GM12874 (cell line): ENCODE results near the gene ATP7B.

ENCODE experiments used
- TF ChIP-seq, protein P1 (sequence below): IDR thresholded peaks from 2 replicates; pipeline ENCODE4 v1.5.1; 2011; ENCODE audit warnings: low read depth, mild to moderate bottlenecking, control low read depth, low read length, moderate library complexity; ENCODE audit not compliant: insufficient read depth

Gene ATP7B

DNA sequence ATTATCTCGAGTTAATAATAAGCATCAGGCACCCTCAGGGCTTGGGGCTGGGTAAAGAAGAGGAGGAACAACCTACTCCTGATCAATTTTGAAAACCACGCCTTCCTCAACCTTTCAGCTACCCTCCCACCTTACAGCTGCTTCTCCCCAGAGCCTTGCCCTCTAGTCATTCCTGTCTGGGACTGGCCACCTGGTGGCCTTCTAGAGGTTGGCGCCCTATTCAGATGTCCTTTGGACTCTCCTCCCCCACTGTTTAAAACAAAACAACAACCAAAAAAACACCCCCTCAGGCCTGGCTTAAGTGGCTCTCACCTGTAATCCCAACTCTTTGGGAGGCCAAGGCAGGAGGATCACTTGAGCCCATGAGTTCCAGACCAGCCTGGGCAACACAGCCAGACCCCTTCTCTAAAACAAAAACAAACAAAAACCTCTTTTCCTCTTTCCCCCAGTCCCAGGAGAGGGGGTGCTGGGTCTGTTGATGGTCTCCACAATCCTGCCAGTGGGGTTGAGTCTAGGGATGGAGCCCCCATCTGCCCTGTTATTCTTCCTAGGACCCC, 87.2 kb downstream of the ATP7B start:
- TF ChIP-seq, protein P1, sequence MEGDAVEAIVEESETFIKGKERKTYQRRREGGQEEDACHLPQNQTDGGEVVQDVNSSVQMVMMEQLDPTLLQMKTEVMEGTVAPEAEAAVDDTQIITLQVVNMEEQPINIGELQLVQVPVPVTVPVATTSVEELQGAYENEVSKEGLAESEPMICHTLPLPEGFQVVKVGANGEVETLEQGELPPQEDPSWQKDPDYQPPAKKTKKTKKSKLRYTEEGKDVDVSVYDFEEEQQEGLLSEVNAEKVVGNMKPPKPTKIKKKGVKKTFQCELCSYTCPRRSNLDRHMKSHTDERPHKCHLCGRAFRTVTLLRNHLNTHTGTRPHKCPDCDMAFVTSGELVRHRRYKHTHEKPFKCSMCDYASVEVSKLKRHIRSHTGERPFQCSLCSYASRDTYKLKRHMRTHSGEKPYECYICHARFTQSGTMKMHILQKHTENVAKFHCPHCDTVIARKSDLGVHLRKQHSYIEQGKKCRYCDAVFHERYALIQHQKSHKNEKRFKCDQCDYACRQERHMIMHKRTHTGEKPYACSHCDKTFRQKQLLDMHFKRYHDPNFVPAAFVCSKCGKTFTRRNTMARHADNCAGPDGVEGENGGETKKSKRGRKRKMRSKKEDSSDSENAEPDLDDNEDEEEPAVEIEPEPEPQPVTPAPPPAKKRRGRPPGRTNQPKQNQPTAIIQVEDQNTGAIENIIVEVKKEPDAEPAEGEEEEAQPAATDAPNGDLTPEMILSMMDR: no peak

DNA sequence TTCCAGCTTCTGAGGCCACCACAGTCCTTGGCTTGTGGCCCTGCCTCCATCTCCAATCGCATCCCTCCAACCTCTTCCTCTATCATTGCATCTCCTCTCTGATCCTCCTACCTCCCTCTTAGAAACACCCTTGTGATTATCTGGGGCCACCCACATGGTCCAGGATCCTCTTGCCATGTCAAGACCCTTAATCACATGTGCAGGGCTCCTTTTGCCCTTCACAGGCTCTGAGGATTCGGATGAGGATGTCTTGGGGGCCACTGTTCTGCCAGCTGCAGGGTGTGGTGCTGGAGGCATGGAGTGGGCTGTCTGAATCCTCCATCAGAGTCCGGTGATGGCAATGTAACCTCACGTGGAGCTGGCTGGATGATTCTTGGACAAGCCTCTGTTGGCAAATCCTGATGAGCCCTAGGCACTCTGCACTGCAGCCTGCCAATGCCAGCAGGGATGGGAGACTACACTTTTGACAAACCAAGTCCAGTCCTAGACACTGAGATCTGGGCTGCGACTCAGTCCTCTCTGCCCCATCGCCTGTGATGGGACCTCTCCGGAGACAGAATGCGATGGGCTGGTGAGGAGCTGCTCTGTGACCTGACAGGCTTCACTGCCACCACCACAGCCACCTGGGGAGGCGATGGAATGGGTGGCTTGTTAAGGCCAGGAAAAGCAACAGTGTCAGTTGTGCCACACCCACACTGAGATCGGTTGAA, 88.3 kb downstream of the ATP7B start:
- TF ChIP-seq, protein P1: no peak

DNA sequence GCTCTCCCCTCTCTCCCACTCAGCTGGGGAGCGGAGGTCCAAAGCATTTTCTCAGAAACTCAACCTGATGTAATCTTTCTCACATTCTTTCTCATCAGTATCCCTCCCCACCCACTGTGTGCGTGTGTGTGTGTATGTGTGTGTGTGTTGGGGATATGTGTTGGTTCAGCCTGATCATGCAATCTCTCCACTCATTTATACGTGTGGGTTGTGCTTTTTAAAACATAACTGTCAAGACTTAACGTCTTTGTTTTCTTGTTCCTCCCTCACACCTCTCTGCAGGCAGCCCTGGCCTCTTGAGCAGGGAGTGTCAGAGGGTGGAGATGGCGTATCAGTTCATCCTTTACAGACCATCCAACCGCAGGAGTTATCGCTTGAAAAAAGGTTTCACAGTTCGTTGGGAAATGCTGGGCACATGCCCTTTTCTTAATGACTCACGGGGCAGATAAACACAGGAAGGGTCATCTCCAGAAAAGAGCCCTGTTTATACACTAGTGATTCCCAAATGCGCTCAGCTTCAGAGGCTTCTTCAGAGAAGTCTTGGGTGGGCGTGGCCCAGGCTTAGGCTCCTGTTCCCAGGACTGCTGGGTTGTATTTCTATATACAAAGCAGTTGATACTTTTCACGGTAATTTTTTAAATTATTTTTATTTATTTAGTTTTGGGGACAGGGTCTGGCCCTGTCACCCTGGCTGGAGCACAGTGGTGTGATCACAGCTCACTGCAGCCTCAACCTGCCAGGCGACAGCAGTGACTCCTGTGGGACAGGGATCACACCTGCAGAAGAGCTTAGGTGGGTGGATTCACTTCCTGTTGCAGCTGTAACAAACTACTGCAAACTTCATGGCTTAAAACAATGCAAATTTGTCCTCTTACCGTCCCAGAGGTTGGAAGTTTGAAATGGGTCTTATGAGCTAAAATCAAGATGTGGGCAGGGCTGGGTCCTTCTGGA, 89.2 kb downstream of the ATP7B start:
- TF ChIP-seq, protein P1: no peak

DNA sequence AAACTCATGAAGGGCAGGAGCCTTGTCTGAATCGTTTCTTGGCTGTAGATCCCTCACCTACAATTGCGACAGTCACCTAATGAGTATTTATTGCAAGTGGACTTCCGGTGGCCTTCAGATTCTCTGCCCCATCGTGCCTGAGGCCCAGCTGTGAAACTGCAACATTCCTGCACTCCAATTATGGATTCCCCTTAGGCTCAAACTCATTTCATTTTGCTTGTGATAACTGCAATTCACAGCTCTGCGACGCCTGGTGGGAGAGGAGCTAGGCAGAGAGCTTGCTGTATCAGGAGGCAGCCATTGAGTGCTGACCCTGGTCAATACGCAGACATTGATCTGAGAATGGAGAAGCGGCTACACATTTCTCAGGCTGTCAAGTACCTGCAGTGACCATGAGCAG, 90.5 kb downstream of the ATP7B start:
- TF ChIP-seq, protein P1: no peak

DNA sequence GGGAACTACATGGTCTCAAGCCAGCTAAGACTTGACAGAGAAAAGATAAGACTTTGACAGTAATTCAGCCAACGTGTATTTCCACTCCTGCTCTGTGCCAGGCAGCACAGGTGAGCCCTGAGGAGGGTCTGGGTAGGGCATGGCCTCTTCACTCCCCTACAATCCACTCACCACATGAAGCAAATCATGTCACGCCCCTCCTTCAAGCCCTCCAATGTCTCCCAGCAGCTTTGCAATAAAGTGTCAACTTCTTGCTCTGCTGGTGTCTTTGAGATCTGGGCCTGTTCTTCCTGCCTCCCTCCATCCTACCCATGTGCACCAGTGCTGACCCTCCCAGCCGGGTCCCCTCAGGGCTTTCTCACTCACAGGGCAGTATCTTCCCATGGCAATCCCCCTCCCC, 91.0 kb downstream of the ATP7B start:
- TF ChIP-seq, protein P1: no peak

DNA sequence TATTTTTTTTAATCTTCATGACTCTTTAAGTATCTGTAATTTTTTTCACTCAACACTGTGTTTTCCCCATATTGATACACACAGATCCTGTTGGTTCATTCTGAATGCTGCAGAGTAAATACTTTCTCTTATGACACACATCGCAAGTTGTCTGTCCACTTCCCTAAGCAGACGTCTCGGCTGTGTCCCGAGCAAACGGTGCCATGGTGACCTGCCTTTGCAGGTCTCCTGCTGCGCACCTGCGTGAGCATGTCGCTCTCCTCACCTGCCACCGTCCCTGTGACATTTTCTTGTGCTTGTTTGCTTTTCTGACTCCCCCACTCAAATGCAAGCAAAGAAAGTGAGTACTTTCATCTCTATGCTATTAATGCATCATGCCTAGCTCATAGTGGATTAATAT, 91.7 kb downstream of the ATP7B start:
- TF ChIP-seq, protein P1: no peak

DNA sequence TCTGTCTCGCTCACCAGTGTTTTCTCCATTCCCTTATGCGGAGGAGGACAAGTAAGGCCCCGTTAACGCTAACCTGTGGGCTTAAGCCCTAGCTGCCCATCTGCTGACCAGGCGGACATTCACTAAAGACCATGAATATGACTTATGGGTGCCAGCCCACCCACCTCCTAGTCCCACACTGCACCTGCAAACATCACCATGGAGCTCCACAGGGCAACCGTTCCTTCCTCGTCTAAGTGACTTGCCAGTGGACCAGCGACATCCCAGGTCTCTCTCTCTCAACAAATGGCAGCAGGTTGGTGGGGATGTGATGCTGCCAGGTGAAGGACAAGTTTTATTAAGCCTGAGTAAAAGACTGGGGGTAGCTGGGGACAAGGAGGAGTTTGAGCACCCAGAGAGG, 94.3 kb downstream of the ATP7B start:
- TF ChIP-seq, protein P1: no peak
